HUES48 (cell line): ENCODE data around the gene SCG3.

Experiments
- H3K27ac ChIP-seq: one replicate; pipeline ENCODE4 v1.7.0; 2013; ENCODE audit warnings: low read depth, low read length, inconsistent platforms
- H3K27me3 ChIP-seq: 2 replicates; pipeline ENCODE4 v1.6.1; 2013; ENCODE audit warnings: mild to moderate bottlenecking, low read length; ENCODE audit not compliant: control insufficient read depth, insufficient read depth
- H3K36me3 ChIP-seq: 2 replicates; pipeline ENCODE4 v1.6.1; 2013; ENCODE audit warnings: low read length; ENCODE audit not compliant: control insufficient read depth, insufficient read depth
- H3K4me1 ChIP-seq: 2 replicates; pipeline ENCODE4 v1.6.1; 2013; ENCODE audit warnings: mild to moderate bottlenecking, low read length; ENCODE audit not compliant: control insufficient read depth, insufficient read depth
- H3K4me3 ChIP-seq: 2 replicates; pipeline ENCODE4 v1.5.1; 2013; ENCODE audit warnings: mild to moderate bottlenecking, low read depth, low read length
- H3K9ac ChIP-seq: 2 replicates; pipeline ENCODE4 v1.6.1; 2013; ENCODE audit warnings: mild to moderate bottlenecking, low read depth, low read length, moderate library complexity
- H3K9me3 ChIP-seq: 2 replicates; pipeline ENCODE4 v1.6.1; 2013; ENCODE audit warnings: low read length; ENCODE audit not compliant: control insufficient read depth, insufficient read depth

Gene SCG3

GRCh38 chr15:51709031-51709430, 27.7 kb downstream of the SCG3 start:
- Histone ChIP-seq H3K9ac (no peak overlapping the region), H3K4me3 (no peak overlapping the region), H3K27ac (no peak overlapping the region), H3K27me3 (no peaks in the 10 kb centered on the region), H3K36me3 (peaks cover 13% of the 10 kb centered on the region), H3K9me3 (no peaks in the 10 kb centered on the region), H3K4me1 (no peaks in the 10 kb centered on the region)

- Histone ChIP-seq H3K4me3 (no peak overlapping the region), H3K9me3 (no peaks in the 10 kb centered on the region), H3K27me3 (no peaks in the 10 kb centered on the region), H3K27ac (no peak overlapping the region), H3K9ac (no peak overlapping the region), H3K4me1 (peaks cover 5% of the 10 kb centered on the region; the same call in 1 of the 2 replicates), H3K36me3 (peaks cover 16% of the 10 kb centered on the region)
These were observed 32.9 kb downstream of the SCG3 start for GRCh38 chr15:51714162-51714561.

GRCh38 chr15:51714911-51715310, 33.6 kb downstream of the SCG3 start:
- Histone ChIP-seq H3K4me1 (peaks cover 5% of the 10 kb centered on the region; the same call in 1 of the 2 replicates), H3K27me3 (no peaks in the 10 kb centered on the region), H3K36me3 (peaks cover 19% of the 10 kb centered on the region), H3K9me3 (no peaks in the 10 kb centered on the region), H3K4me3 (no peak overlapping the region), H3K27ac (no peak overlapping the region), H3K9ac (no peak overlapping the region)

GRCh38 chr15:51718219-51718618, 36.9 kb downstream of the SCG3 start:
- H3K36me3 ChIP-seq: peaks cover 19% of the 10 kb centered on the region; the same call in 1 of the 2 replicates
- H3K27me3 ChIP-seq: no peaks in the 10 kb centered on the region
- no peak overlapping the region for H3K27ac ChIP-seq
- H3K4me3 ChIP-seq: no peak overlapping the region
- no peak overlapping the region for H3K9ac ChIP-seq
- peaks cover 5% of the 10 kb centered on the region; the same call in 1 of the 2 replicates for H3K4me1 ChIP-seq
- H3K9me3 ChIP-seq: no peaks in the 10 kb centered on the region

DNA sequence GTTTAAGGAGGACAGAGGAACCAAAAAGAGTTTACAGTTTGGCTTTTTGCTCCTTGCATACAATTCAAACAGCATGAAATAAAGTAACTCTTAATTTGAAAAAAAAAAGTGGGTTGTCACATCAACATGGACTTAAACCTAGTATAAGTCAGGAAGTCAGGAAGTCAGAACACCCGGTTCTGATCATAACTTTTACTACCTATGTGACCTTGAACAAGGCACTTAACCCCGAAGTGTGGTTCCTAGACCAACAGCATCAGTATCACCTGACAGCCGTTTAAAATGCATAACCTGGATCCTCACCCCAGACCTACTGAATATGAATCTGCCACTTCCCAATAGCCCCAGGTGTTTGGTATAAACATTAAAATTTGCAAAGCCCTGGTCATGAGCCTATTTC, 37.4 kb downstream of the SCG3 start:
- Histone ChIP-seq H3K27ac (no peak overlapping the region), H3K9ac (no peak overlapping the region), H3K27me3 (no peaks in the 10 kb centered on the region), H3K9me3 (no peaks in the 10 kb centered on the region), H3K36me3 (peaks cover 15% of the 10 kb centered on the region; the same call in 1 of the 2 replicates), H3K4me3 (no peak overlapping the region), H3K4me1 (peaks cover 5% of the 10 kb centered on the region; the same call in 1 of the 2 replicates)

DNA sequence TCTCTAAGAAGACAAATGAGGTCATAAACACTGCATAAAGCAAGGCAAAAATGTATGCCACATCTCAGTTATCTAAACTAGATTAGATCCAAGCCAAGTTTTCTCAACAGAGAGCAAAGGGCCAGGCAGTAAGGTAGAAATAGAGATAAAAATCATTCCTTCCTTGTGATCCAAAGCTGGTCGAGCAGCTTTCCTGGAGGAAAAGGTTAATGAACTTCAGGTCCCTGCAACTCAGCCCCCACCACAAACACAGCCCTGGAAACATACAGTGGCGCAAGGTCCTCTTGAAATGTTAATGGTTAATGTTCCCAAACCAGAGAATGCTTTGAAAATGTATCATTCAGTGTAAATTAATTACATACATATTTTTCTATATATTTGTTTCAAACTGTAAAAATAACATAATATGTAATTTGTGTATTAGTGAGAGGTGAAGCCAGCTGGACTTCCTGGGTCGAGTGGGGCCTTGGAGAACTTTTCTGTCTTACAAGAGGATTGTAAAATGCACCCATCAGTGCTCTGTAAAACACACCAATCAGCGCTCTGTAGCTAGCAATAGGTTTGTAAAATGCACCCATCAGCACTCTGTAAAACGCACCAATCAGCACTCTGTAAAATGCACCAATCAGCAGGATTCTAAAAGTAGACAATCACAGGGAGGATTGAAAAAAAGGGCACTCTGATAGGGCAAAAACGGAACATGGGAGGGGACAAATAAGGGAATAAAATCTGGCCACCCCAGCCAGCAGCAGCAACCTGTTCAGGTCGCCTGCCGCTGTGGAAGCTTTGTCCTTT, 39.1 kb downstream of the SCG3 start:
- peaks cover 12% of the 10 kb centered on the region; the same call in 1 of the 2 replicates for H3K36me3 ChIP-seq
- no peaks in the 10 kb centered on the region for H3K27me3 ChIP-seq
- H3K27ac ChIP-seq: no peak overlapping the region
- H3K4me1 ChIP-seq: peaks cover 5% of the 10 kb centered on the region
- H3K9ac ChIP-seq: no peak overlapping the region
- H3K4me3 ChIP-seq: no peak overlapping the region
- H3K9me3 ChIP-seq: no peaks in the 10 kb centered on the region

DNA sequence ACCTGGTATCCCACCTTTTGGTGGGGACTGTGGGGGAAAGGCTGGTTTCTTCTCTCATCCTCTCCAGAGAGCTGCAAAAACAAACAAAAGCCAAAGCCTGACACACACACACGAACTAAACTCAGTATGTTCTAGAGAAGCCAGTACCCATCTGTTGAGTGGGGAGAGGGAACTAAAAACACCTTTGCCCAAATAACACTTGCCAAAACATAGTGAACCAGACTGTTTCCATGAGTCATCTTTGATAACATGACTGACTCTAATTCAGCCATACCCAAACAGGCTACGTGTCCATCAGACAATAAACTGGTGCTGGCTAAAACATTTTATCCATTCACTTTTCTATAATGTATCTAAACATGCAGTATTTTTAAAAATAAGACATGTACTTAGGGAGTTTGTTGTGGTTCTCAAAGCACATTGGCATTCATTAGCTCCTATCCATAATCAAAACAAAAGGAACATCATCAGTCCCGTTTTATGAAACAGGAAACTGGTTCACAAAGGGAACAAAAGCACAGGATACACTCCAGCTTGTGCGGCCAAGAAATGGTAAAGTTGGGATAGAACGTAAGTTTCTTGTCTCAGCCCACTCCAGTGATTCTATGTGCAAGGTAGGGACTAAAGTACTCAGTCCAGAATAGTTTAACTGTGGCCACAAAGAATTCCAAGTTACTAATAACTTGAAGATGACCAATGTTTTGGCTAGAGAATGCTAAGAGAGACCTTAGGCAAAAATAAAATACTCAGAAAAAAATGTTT, 40.1 kb downstream of the SCG3 start:
- H3K27me3 ChIP-seq: no peaks in the 10 kb centered on the region
- no peak overlapping the region for H3K4me3 ChIP-seq
- no peaks in the 10 kb centered on the region for H3K9me3 ChIP-seq
- H3K36me3 ChIP-seq: peaks cover 8% of the 10 kb centered on the region; the same call in 1 of the 2 replicates
- no peak overlapping the region for H3K9ac ChIP-seq
- no peak overlapping the region for H3K27ac ChIP-seq
- peaks cover 12% of the 10 kb centered on the region for H3K4me1 ChIP-seq

DNA sequence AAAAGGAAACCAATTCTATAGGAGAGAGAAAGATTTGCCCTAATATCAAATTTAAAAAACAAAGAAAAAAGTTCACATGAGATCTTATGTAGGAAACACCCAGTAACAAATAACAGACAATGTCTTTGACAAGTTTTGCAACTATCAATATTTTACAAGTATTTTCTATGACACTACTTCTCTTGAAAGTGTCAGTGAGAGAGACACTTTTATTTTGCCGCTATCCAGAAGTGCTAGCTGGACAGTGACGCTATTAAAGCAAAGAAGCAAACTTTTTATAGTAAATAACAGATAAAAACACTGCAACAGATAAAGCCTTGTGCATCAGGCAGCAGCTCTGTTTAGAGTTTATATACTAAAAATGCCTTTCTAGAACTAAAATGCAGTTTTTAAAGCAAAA, 42.9 kb downstream of the SCG3 start:
- no peak overlapping the region for H3K27ac ChIP-seq
- no peak overlapping the region for H3K4me3 ChIP-seq
- peaks cover 23% of the 10 kb centered on the region for H3K4me1 ChIP-seq
- H3K9ac ChIP-seq: no peak overlapping the region
- peaks cover 6% of the 10 kb centered on the region; the same call in 1 of the 2 replicates for H3K36me3 ChIP-seq
- no peaks in the 10 kb centered on the region for H3K27me3 ChIP-seq
- no peaks in the 10 kb centered on the region for H3K9me3 ChIP-seq

DNA sequence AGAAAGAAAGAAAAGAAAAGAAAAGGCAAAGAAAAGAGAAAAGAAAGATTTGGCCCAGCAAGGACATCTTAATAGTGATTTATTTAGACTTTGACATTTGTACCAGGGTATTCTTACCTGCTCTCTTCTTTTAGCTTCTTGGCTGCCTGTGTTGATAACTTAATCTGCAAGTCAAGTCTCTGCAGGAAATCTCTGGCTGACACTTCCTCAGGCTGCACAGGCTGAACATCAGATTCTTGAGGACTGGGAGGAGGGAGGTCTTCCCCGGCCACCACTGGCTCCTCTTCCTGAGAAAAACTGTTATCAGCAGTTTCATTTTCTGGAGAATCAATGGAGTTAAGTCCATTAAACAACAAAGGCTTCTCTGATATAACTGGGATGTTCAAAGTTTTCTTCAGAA, 43.4 kb downstream of the SCG3 start:
- Histone ChIP-seq H3K27me3 (no peaks in the 10 kb centered on the region), H3K9ac (no peak overlapping the region), H3K36me3 (peaks cover 6% of the 10 kb centered on the region; the same call in 1 of the 2 replicates)

DNA sequence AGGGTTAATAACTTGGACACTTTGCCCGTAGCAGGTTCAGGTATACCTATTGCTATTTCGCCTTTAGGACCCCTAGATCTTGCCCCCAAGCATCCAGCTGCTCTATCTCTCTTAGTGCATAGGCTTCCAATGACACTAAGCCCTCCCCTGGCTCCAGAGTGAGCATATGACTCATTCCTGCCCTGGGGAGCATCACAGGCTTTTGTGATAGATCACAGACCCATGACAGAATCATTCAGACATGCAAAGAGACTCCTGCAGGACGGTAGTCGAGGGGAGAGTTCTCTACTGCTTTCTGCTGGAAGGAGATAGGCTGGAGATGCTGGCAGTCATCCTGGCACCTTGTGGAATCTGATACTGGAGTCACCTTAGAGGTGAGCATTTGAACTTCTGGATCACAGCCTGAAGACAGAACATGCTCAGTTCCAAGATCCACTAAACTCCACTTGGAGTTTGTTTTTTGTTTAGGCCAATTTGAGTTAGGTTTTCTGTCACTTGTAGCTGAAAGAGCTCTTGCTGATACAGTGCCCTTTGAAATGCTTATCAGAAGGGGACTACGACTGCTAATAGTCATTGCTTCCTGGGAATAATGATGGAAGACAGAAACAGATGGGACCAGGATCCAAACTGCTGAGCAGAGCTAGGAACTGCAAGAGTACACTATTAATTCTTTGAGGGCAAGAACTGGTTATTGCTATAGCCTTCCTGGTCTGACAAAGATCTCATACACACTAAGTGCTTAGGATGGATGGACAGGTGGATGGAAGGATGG, 45.2 kb downstream of the SCG3 start:
- Histone ChIP-seq H3K27me3 (no peaks in the 10 kb centered on the region), H3K9ac (no peak overlapping the region), H3K4me1 (peaks cover 26% of the 10 kb centered on the region), H3K9me3 (no peaks in the 10 kb centered on the region), H3K36me3 (no peaks in the 10 kb centered on the region), H3K27ac (peak overlapping the region; percentile 79), H3K4me3 (no peak overlapping the region)

More for the DNA sequence above, 43.4 kb downstream of the SCG3 start:
- Histone ChIP-seq H3K4me3 (no peak overlapping the region), H3K4me1 (peaks cover 23% of the 10 kb centered on the region), H3K9me3 (no peaks in the 10 kb centered on the region), H3K27ac (no peak overlapping the region)
